ENCODE results near the gene RAD51B. TPM values are rescaled to one million over a fixed set of nuclear protein-coding genes. Genes with fewer than 3 reads are reported as not detected.
"Not testable (repeated sequence)": the region's sequence is repeated elsewhere in the genome, so short reads cannot be mapped to it uniquely, and the experiment has no call there.

The RAD51B gene
- total RNA-seq, 2 donors from 2014 or later: 31.1 to 67.3 TPM

GRCh38 chr14:68418174-68419118, 598.9 kb downstream of the RAD51B start:
- DNase-seq (ENCODE audit: low spot score): no peak
- H3K27ac Mint-ChIP-seq: no peak overlapping the region
- no peaks in the 10 kb centered on the region for H3K36me3 Mint-ChIP-seq
- peaks cover 9% of the 10 kb centered on the region in 2 donors for H3K4me1 Mint-ChIP-seq (ENCODE audit: low read depth in 2 of 2)
- no peak for ATAC-seq
- no peak overlapping the region for H3K4me3 Mint-ChIP-seq
- H3K9me3 Mint-ChIP-seq: no peaks in the 10 kb centered on the region
- no peaks in the 10 kb centered on the region for H3K27me3 Mint-ChIP-seq

GRCh38 chr14:68420350-68420749, 600.8 kb downstream of the RAD51B start:
- Mint-ChIP-seq H3K27ac (no peak overlapping the region), H3K36me3 (no peaks in the 10 kb centered on the region), H3K9me3 (no peaks in the 10 kb centered on the region), H3K4me3 (no peak overlapping the region), H3K4me1 (ENCODE audit: low read depth in 2 of 2) (peaks cover 9 to 14% of the 10 kb centered on the region in 2 donors), H3K27me3 (no peaks in the 10 kb centered on the region)
- DNase-seq (ENCODE audit: low spot score) (no peak), ATAC-seq (no peak)

GRCh38 chr14:68421116-68421515, 601.5 kb downstream of the RAD51B start:
- H3K36me3 Mint-ChIP-seq: no peaks in the 10 kb centered on the region
- H3K27ac Mint-ChIP-seq: peak overlapping the region in 1 of 2 donors; percentile 25
- peaks cover 9 to 14% of the 10 kb centered on the region in 2 donors for H3K4me1 Mint-ChIP-seq (ENCODE audit: low read depth in 2 of 2)
- DNase-seq (ENCODE audit: low spot score) (no peak), ATAC-seq (no peak)
- no peak overlapping the region for H3K4me3 Mint-ChIP-seq
- no peaks in the 10 kb centered on the region for H3K27me3 Mint-ChIP-seq
- no peaks in the 10 kb centered on the region for H3K9me3 Mint-ChIP-seq

- no peak overlapping the region for H3K27ac Mint-ChIP-seq
- ATAC-seq: no peak
- H3K4me3 Mint-ChIP-seq: no peak overlapping the region
- H3K36me3 Mint-ChIP-seq: no peaks in the 10 kb centered on the region
- no peaks in the 10 kb centered on the region for H3K9me3 Mint-ChIP-seq
- no peaks in the 10 kb centered on the region for H3K27me3 Mint-ChIP-seq
- H3K4me1 Mint-ChIP-seq (ENCODE audit: low read depth in 2 of 2): peaks cover 9 to 10% of the 10 kb centered on the region in 2 donors
- no peak for DNase-seq (ENCODE audit: low spot score)
These were observed 604.1 kb downstream of the RAD51B start for GRCh38 chr14:68423686-68424085.

GRCh38 chr14:68424443-68425172, 605.0 kb downstream of the RAD51B start:
- H3K36me3 Mint-ChIP-seq: peaks cover 3% of the 10 kb centered on the region
- no peak for DNase-seq (ENCODE audit: low spot score)
- no peak for ATAC-seq
- no peak overlapping the region for H3K4me3 Mint-ChIP-seq
- no peaks in the 10 kb centered on the region for H3K9me3 Mint-ChIP-seq
- H3K27me3 Mint-ChIP-seq: no peaks in the 10 kb centered on the region
- H3K4me1 Mint-ChIP-seq (ENCODE audit: low read depth in 2 of 2): peaks cover 5 to 6% of the 10 kb centered on the region in 2 donors
- no peak overlapping the region for H3K27ac Mint-ChIP-seq

- H3K9me3 Mint-ChIP-seq: no peaks in the 10 kb centered on the region
- ATAC-seq (peak in 1 of 2 donors; percentile 31), DNase-seq (ENCODE audit: low spot score) (no peak)
- peaks cover 10% of the 10 kb centered on the region for H3K36me3 Mint-ChIP-seq
- no peaks in the 10 kb centered on the region for H3K27me3 Mint-ChIP-seq
- no peak overlapping the region for H3K27ac Mint-ChIP-seq
- no peak overlapping the region for H3K4me3 Mint-ChIP-seq
- H3K4me1 Mint-ChIP-seq (ENCODE audit: low read depth in 2 of 2): peaks cover 0 to 5% of the 10 kb centered on the region in 2 donors
These were observed 607.3 kb downstream of the RAD51B start for GRCh38 chr14:68426661-68427549.

- H3K27ac Mint-ChIP-seq: no peak overlapping the region
- no peaks in the 10 kb centered on the region for H3K27me3 Mint-ChIP-seq
- H3K4me3 Mint-ChIP-seq: no peak overlapping the region
- H3K4me1 Mint-ChIP-seq (ENCODE audit: low read depth in 2 of 2): peaks cover 0 to 5% of the 10 kb centered on the region in 2 donors
- no peaks in the 10 kb centered on the region for H3K9me3 Mint-ChIP-seq
- ATAC-seq (no peak), DNase-seq (ENCODE audit: low spot score) (no peak)
- peaks cover 10% of the 10 kb centered on the region for H3K36me3 Mint-ChIP-seq
These were observed 607.9 kb downstream of the RAD51B start for GRCh38 chr14:68427550-68427890.

GRCh38 chr14:68428900-68429299, 609.3 kb downstream of the RAD51B start:
- not testable (repeated sequence) for H3K4me3 Mint-ChIP-seq; H3K27ac Mint-ChIP-seq; H3K9me3 Mint-ChIP-seq; H3K4me1 Mint-ChIP-seq (ENCODE audit: low read depth in 2 of 2); ATAC-seq; H3K27me3 Mint-ChIP-seq; DNase-seq (ENCODE audit: low spot score)
- peaks cover 10% of the 10 kb centered on the region for H3K36me3 Mint-ChIP-seq

GRCh38 chr14:68434173-68434572, 614.6 kb downstream of the RAD51B start:
- not testable (repeated sequence) for H3K27ac Mint-ChIP-seq; H3K9me3 Mint-ChIP-seq; H3K4me1 Mint-ChIP-seq (ENCODE audit: low read depth in 2 of 2); ATAC-seq; H3K27me3 Mint-ChIP-seq; DNase-seq (ENCODE audit: low spot score); H3K4me3 Mint-ChIP-seq
- H3K36me3 Mint-ChIP-seq: peaks cover 23% of the 10 kb centered on the region

GRCh38 chr14:68435631-68436030, 616.1 kb downstream of the RAD51B start:
- H3K36me3 Mint-ChIP-seq: peaks cover 17% of the 10 kb centered on the region
- H3K9me3 Mint-ChIP-seq; DNase-seq (ENCODE audit: low spot score); H3K4me1 Mint-ChIP-seq (ENCODE audit: low read depth in 2 of 2); H3K27me3 Mint-ChIP-seq; H3K4me3 Mint-ChIP-seq; ATAC-seq; H3K27ac Mint-ChIP-seq: not testable (repeated sequence)

- H3K27me3 Mint-ChIP-seq: no peaks in the 10 kb centered on the region
- H3K36me3 Mint-ChIP-seq: peaks cover 13% of the 10 kb centered on the region
- ATAC-seq (no peak), DNase-seq (ENCODE audit: low spot score) (no peak)
- H3K9me3 Mint-ChIP-seq: peaks cover 3% of the 10 kb centered on the region
- H3K4me3 Mint-ChIP-seq: no peak overlapping the region
- no peaks in the 10 kb centered on the region for H3K4me1 Mint-ChIP-seq (ENCODE audit: low read depth in 2 of 2)
- no peak overlapping the region for H3K27ac Mint-ChIP-seq
These were observed 620.1 kb downstream of the RAD51B start for GRCh38 chr14:68439676-68440075.

- no peaks in the 10 kb centered on the region for H3K4me1 Mint-ChIP-seq (ENCODE audit: low read depth in 2 of 2)
- DNase-seq (ENCODE audit: low spot score) (no peak), ATAC-seq (no peak)
- peaks cover 3% of the 10 kb centered on the region for H3K9me3 Mint-ChIP-seq
- no peaks in the 10 kb centered on the region for H3K27me3 Mint-ChIP-seq
- no peak overlapping the region for H3K27ac Mint-ChIP-seq
- H3K4me3 Mint-ChIP-seq: no peak overlapping the region
- peaks cover 10% of the 10 kb centered on the region for H3K36me3 Mint-ChIP-seq
These were observed 621.2 kb downstream of the RAD51B start for GRCh38 chr14:68440820-68441219.

- ATAC-seq (no peak), DNase-seq (ENCODE audit: low spot score) (no peak)
- Mint-ChIP-seq H3K9me3 (peaks cover 2% of the 10 kb centered on the region), H3K4me1 (ENCODE audit: low read depth in 2 of 2) (no peaks in the 10 kb centered on the region), H3K4me3 (no peak overlapping the region), H3K36me3 (peaks cover 3% of the 10 kb centered on the region), H3K27me3 (no peaks in the 10 kb centered on the region), H3K27ac (no peak overlapping the region)
These were observed 622.0 kb downstream of the RAD51B start for GRCh38 chr14:68441542-68441941.
